GM19240 (cell line): ENCODE measurements around the gene ARL5A.

ENCODE experiments used
- DNase-seq: peaks from one replicate; pipeline ENCODE4 v3.0.0; 2011; ENCODE audit warnings: low spot score; ENCODE audit not compliant: insufficient read length

Gene ARL5A

GRCh38 chr2:151767536-151767935, 60.7 kb downstream of the ARL5A start:
- DNase-seq = no peak

DNA sequence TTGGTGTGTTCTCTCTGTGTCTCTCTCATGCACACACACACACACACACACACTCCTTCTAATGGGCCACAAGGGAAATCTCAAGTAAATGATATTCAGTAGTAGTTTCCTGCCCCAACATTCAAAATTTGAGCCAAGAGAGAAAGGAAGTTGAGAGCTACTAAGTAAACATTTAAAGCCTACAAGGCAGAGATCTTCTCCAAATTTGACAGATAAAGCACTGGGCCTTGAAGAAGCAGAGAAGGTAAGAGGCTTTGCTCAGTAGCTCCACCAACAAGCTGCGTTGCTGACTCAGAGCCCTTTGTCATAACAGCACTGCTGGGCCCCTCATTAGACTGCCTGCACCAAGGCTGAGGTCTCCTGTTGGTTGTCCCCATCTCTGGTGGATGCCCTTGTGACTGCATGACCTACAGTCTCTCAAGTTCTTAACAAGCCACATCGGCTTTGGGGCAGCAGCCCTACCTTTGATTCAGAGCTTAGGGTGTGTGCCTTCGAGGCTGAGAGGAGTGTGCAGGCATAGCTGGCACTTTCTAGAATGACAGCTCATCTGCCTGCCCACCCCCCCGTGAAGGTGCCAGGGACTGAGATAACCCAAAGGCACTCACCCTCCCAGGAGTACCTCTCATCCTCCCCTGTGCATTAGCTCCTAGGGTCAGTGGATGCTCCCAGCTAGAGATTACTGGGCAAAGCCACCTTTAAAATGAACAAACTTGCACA, 61.6 kb downstream of the ARL5A start:
- peak; percentile 16 for DNase-seq

- no peak for DNase-seq
These were observed 62.3 kb downstream of the ARL5A start for GRCh38 chr2:151765760-151766410.

- no peak for DNase-seq
These were observed 65.5 kb downstream of the ARL5A start for GRCh38 chr2:151762694-151763093.

GRCh38 chr2:151761687-151762086, 66.5 kb downstream of the ARL5A start:
- no peak for DNase-seq

DNA sequence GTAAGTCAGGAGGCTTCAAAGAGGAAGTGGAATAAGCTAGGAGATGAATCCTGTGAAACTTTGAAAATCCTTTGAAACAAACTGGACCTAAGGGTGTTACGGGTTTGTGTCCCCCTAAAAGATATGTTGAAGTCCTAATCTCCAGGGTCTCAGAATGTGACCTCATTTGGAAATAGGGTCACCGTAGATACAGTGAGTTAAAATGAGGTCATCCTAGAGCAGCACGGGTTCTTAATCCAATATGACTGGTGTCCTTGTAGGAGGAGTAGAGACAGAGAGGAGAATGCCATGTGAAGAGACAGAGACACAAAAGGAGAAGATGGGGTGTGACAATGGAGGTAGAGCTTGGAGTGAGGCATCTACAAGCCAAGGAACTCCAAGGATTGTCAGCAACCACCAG, 67.0 kb downstream of the ARL5A start:
- DNase-seq = no peak

GRCh38 chr2:151760139-151760650, 68.0 kb downstream of the ARL5A start:
- DNase-seq = no peak

DNA sequence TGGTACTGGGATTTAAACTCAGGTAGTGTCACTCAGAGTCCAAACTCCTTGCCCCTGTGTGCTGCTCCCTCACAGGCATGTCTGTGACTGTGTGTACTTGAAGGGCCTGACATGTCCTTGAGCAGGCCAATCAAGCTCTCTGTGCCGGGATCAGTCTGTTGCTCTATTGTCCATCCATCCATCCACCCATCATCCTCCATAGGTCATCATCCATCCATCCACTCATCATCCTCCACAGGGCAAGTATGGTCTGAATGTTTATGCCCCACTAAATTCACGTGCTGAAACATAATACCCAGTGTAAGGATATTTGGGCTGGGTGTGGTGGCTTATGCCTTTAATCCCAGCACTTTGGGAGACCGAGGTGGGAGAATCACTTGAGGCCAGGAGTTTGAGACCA, 69.5 kb downstream of the ARL5A start:
- DNase-seq = no peak

GRCh38 chr2:151757861-151758260, 70.4 kb downstream of the ARL5A start:
- DNase-seq = no peak

DNA sequence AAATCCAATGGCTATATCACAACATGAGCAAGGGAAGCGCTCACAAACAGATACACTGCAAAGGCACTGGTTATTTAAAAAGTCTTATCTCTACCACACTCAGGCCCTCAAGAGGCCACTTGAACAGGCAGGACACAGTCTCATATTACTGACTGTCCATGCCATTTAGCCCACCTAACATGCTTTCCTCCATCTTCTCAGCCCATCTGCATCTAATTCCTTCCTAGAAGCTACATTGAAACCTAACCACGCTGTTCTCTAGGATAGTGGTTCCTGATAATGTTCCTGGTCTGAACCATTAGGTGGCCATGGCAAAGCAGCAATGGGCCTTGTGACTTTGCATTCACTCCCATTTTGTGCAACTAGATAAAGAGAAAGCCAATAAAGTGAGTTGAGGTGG, 71.4 kb downstream of the ARL5A start:
- DNase-seq = no peak

DNA sequence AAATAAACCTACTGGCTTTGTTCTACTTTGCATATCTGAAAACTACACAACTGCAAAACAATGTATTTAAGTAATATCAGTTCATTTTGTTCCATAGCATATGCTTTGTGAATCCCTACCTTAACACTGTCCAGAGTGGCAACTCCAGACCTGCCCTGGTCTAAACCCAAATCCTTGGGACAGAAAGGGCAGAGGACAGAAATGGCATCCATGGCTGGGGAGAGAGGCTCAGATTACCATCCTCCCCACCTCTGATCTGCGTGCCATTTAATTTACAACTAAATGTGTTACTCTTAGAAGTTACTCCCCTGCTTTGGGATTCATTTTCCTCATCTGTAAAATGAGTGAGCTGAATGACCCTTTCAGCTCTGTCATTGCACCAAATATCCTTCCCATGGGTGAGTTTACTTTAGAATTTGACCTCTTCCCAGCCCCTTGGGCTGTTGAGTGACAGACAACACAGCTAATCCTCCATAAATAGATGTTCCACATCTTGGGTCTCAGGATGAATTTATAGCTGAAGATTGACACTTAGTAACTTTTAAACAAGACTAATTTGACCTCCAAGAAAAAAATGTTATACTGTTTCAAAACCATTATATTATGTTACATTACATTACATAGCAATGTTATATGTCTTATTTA, 73.8 kb downstream of the ARL5A start:
- no peak for DNase-seq

DNA sequence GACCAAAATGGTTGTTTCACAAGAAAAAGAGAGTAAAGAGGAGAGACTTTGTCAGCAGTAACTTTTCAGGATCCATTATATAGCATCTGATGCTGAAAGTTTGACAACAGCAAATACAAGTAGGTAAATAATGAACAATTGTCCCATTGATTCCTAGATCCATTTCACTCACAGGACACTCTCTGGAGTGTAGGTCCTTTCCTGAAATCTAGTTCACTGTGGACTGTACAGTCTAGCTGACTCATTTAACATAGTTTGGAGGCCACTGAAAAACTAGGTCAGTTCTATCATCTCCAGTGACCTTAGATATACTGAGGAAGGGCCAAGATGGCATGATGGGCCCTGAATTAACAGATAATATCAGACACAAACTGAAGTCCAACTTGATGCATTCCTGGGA, 74.7 kb downstream of the ARL5A start:
- no peak for DNase-seq
